Pancreas (tissue), 10 donors: ENCODE data around the gene SRRM2. TPM values are rescaled to one million over a fixed set of nuclear protein-coding genes. Genes with fewer than 3 reads are reported as not detected.

Experiments used
- ATAC-seq, 4 donors: fragments of 200-7000 bp; cut with Tn5 transposase; one replicate each; pipeline versions ENCODE4 v1.8.0 to v1.9.1; 2020; ENCODE audit warnings: mild to moderate bottlenecking in 4 of 4, moderate library complexity in 4 of 4
- DNase-seq, 6 donors: peaks; one replicate each; pipeline ENCODE4 v3.0.0-alpha.2; 2020
- FAIRE-seq: peaks from 2 replicates; lab custom pipeline; 2012; peaks lifted over from hg19 to GRCh38; lab: Jason Lieb, UNC
- H3K27ac ChIP-seq, 4 donors: fragments of 200-600 bp; sonication (generic); 1 replicate in 3 of 4; 2 replicates in 1 of 4; pipeline versions ENCODE4 v1.5.0 to v1.8.0; 2020
- H3K27me3 ChIP-seq, 4 donors: fragments of 200-600 bp; one replicate each; pipeline ENCODE4 v1.8.0; 2021
- H3K36me3 ChIP-seq, 3 donors: fragments of 200-600 bp; sonication (generic) in 1 of 3; one replicate each; pipeline versions ENCODE4 v1.5.0 to v1.8.0; 2020 to 2021
- H3K4me1 ChIP-seq, 3 donors: fragments of 200-600 bp; one replicate each; pipeline ENCODE4 v1.8.0; 2021
- H3K4me3 ChIP-seq, 4 donors: fragments of 200-600 bp; sonication (generic) in 2 of 4; one replicate each; pipeline versions ENCODE4 v1.5.0 to v1.8.0; 2020 to 2021
- H3K9me3 ChIP-seq, 4 donors: fragments of 200-600 bp; one replicate each; pipeline ENCODE4 v1.8.0; 2021
- WGBS, 2 donors: extraction: QIAGEN DNeasy Blood & Tissue Kit; methylation state at CpG; one replicate each; pipeline ENCODE4 v1.1.7; 2013; 5-methylcytosine and 5-hydroxymethylcytosine counted together
- intact Hi-C, 3 donors: fragments of 100-400 bp; cut with DNase I; formaldehyde crosslinking; loops; one replicate each; pipeline versions ENCODE4 v1.11.1 to v1.14.2; 2022
- polyA plus RNA-seq, 2 donors: library from polyadenylated mRNA; stranded (reverse); fragments of 200-250 nt; gene quantifications; one replicate each; pipeline ENCODE4 v1.2.3, GENCODE V29; 2013
- total RNA-seq, 6 donors: library from RNA; stranded (reverse); fragmentation: NEBNext Ultra II Directional in 4 of 6; extraction: Animal tissue kit (Norgen Biotek cat#: 25700) in 4 of 6; gene quantifications; one replicate each; pipeline versions ENCODE4 v1.2.1 to v1.2.4, GENCODE V29; 2021 to 2023
- TF ChIP-seq, protein P1 (sequence below), 4 donors: fragments of 200-600 bp; sonication (generic) in 3 of 4; IDR thresholded peaks; one replicate each; pipeline versions ENCODE4 v1.5.0 to v1.8.0; 2021; ENCODE audit warnings: antibody characterized with exemption in 4 of 4
- donor health status: healthy with polysubstance abuse.
- donor health status: DM: no; HTN: no; CAD: no; lungs with moderate emphysema.
- donor health status: DM: no; HTN: no; CAD: no.
- donor health status: control.
- donor health status: control.
- donor health status: Bipolar disorder and iron deficiency.
- donor health status: DM: yes; HTN: yes; CAD: no.
- donor health status: DM: no; HTN: no; CAD: no.
- donor health status: DM: no; HTN: no; CAD: no.
- donor health status: DM: yes; HTN: yes; CAD: no.

Gene SRRM2
- total and polyA plus RNA-seq, 8 donors = 244 to 1,932 (median 380) TPM

DNA sequence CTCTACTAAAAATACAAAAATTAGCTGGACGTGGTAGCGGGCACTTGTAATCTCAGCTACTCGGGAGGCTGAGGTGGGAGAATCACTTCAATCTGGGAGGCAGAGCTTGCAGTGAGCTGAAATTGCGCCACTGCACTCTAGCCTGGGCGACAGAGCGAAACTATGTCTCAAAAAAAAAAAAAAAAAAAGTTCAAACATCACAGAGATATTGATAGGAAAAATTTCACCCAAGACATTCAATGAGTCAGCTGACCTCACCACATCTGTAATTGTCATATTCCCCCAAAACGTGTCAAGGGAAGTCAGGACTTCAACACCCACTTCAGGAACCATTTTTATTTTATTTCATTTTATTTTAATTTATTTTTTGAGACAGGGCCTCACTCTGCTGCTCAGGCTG, 24.4 kb upstream of the SRRM2 start:
- Histone ChIP-seq H3K27ac (no peak overlapping the region), H3K4me3 (no peak overlapping the region), H3K9me3 (no peaks in the 10 kb centered on the region), H3K36me3 (no peaks in the 10 kb centered on the region), H3K4me1 (no peaks in the 10 kb centered on the region), H3K27me3 (no peaks in the 10 kb centered on the region)
- intact Hi-C loops = no loop called here
- ATAC-seq (no peak), DNase-seq (no peak), FAIRE-seq (no peak)
- WGBS, 2 donors = 84 to 88% methylated on average over 7 of the region's 7 CpGs
- TF ChIP-seq, protein P1, sequence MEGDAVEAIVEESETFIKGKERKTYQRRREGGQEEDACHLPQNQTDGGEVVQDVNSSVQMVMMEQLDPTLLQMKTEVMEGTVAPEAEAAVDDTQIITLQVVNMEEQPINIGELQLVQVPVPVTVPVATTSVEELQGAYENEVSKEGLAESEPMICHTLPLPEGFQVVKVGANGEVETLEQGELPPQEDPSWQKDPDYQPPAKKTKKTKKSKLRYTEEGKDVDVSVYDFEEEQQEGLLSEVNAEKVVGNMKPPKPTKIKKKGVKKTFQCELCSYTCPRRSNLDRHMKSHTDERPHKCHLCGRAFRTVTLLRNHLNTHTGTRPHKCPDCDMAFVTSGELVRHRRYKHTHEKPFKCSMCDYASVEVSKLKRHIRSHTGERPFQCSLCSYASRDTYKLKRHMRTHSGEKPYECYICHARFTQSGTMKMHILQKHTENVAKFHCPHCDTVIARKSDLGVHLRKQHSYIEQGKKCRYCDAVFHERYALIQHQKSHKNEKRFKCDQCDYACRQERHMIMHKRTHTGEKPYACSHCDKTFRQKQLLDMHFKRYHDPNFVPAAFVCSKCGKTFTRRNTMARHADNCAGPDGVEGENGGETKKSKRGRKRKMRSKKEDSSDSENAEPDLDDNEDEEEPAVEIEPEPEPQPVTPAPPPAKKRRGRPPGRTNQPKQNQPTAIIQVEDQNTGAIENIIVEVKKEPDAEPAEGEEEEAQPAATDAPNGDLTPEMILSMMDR (IDR thresholded peaks at IDR 0.05) = no peak

DNA sequence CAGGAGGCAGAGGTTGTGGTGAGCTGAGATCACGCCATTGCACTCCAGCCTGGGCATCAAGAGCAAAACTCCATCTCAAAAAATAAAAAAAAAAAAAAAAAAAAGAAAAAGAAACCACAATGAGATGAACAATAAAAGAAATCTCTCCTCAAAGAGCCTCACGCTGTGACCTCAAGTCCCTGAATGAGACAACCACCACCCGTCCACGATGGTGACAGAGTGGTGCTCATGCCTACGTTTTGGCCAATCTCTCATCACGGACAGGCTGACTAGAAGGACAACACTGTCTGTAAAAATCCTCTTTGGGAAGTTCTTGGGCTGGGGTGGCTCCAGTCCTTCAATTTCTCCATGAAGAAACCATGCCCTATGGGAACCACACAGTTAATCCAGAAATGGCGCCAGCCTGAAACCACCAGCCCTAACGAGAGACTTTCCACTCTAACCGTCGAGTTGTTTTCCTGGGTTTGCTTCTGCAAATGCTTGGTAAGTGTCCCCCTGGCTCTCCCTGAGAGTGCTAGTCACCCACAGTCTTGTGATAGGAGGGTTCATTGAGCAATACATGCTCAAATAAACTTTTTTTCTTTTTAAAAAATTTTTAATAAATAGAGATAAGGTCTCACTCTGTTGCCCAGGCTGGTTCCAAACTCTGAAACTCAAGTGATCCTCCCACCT, 17.5 kb upstream of the SRRM2 start:
- DNase-seq (no peak), ATAC-seq (no peak), FAIRE-seq (no peak)
- Histone ChIP-seq H3K36me3 (no peaks in the 10 kb centered on the region), H3K4me1 (no peaks in the 10 kb centered on the region), H3K9me3 (no peaks in the 10 kb centered on the region), H3K27me3 (no peaks in the 10 kb centered on the region), H3K4me3 (no peak overlapping the region), H3K27ac (no peak overlapping the region)
- TF ChIP-seq, protein P1 (IDR thresholded peaks at IDR 0.05) = no peak
- intact Hi-C loops = no loop called here
- WGBS, 2 donors = 71 to 77% methylated on average over 10 of the region's 10 CpGs

GRCh38 chr16:2736476-2737237, 15.8 kb upstream of the SRRM2 start:
- TF ChIP-seq, protein P1 (IDR thresholded peaks at IDR 0.05) = no peak
- H3K9me3 ChIP-seq = no peaks in the 10 kb centered on the region
- H3K4me3 ChIP-seq = no peak overlapping the region
- 84 to 90% methylated on average over 11 of the region's 11 CpGs for WGBS, 2 donors
- no peak for FAIRE-seq
- no peak for DNase-seq
- H3K36me3 ChIP-seq = no peaks in the 10 kb centered on the region
- no peak overlapping the region for H3K27ac ChIP-seq
- no peak for ATAC-seq
- H3K27me3 ChIP-seq = no peaks in the 10 kb centered on the region
- H3K4me1 ChIP-seq = no peaks in the 10 kb centered on the region
- intact Hi-C loops = no loop called here

- no peak for ATAC-seq
- TF ChIP-seq, protein P1 (IDR thresholded peaks at IDR 0.05) = no peak
- H3K27me3 ChIP-seq = no peaks in the 10 kb centered on the region
- intact Hi-C loops = no loop called here
- no peaks in the 10 kb centered on the region for H3K36me3 ChIP-seq
- H3K4me3 ChIP-seq = no peak overlapping the region
- no peaks in the 10 kb centered on the region for H3K9me3 ChIP-seq
- no peak overlapping the region for H3K27ac ChIP-seq
- DNase-seq = no peak
- 85% methylated on average over 4 to 5 of the region's 5 CpGs for WGBS, 2 donors
- no peak for FAIRE-seq
- H3K4me1 ChIP-seq = no peaks in the 10 kb centered on the region
These were observed 15.2 kb upstream of the SRRM2 start for GRCh38 chr16:2737238-2737605.

GRCh38 chr16:2737895-2738418, 14.5 kb upstream of the SRRM2 start:
- Histone ChIP-seq H3K36me3 (no peaks in the 10 kb centered on the region), H3K9me3 (no peaks in the 10 kb centered on the region), H3K4me3 (no peak overlapping the region), H3K4me1 (no peaks in the 10 kb centered on the region), H3K27me3 (no peaks in the 10 kb centered on the region), H3K27ac (no peak overlapping the region)
- ATAC-seq (no peak), FAIRE-seq (no peak), DNase-seq (no peak)
- whole genome bisulfite sequencing, 2 donors = 68 to 76% methylated on average over 7 of the region's 7 CpGs
- intact Hi-C loops = no loop called here
- TF ChIP-seq, protein P1 (IDR thresholded peaks at IDR 0.05) = no peak
